Measurements from ENCODE around the gene SLC25A21.
"Not testable (repeated sequence)": the region's sequence is repeated elsewhere in the genome, so short reads cannot be mapped to it uniquely, and the experiment has no call there.

The SLC25A21 gene

DNA sequence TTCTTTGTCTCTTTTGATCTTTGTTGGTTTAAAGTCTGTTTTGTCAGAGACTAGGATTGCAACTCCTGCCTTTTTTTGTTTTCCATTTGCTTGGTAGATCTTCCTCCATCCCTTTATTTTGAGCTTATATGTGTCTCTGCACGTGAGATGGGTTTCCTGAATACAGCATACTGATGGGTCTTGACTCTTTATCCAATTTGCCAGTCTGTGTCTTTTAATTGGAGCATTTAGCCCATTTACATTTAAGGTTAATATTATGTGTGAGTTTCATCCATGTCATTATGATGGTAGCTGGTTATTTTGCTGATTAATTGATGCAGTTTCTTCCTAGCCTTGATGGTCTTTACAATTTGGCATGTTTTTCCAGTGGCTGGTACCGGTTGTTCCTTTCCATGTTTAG lies 276.1 kb downstream of the SLC25A21 start:
- not testable (repeated sequence) for H3K79me1 ChIP-seq (ENCODE audit: low read length); H2BK120ac ChIP-seq (ENCODE audit: insufficient read depth, low read length, poor library complexity); H4K12ac ChIP-seq (ENCODE audit: low read depth, low read length); H3K4ac ChIP-seq (ENCODE audit: low read depth, low read length); H4K91ac ChIP-seq (ENCODE audit: low read depth, low read length); H3K4me1 ChIP-seq (ENCODE audit: control insufficient read depth in 1 of 2, insufficient read depth in 2 of 2, low read length in 2 of 2); H3K79me2 ChIP-seq (ENCODE audit: control insufficient read depth, insufficient read depth, low read length, poor library complexity); H2AFZ ChIP-seq (ENCODE audit: insufficient read depth, low read length, poor library complexity); H2AK5ac ChIP-seq (ENCODE audit: low read length); H2BK12ac ChIP-seq (ENCODE audit: low read length); H3K18ac ChIP-seq (ENCODE audit: low read length); H3K14ac ChIP-seq (ENCODE audit: low read length); H3K27me3 ChIP-seq (ENCODE audit: insufficient read depth, low read length); H3K4me3 ChIP-seq (ENCODE audit: low read depth, low read length); H3K4me2 ChIP-seq (ENCODE audit: low read length); H3K9me3 ChIP-seq (ENCODE audit: insufficient read depth, low read depth, low read length); H3K9ac ChIP-seq (ENCODE audit: low read length); H3K27ac ChIP-seq (ENCODE audit: low read depth, low read length); H4K8ac ChIP-seq (ENCODE audit: low read depth, low read length); H2BK5ac ChIP-seq (ENCODE audit: low read depth, low read length, poor library complexity); H3K36me3 ChIP-seq (ENCODE audit: control insufficient read depth in 1 of 2, insufficient read depth in 2 of 2, low read length in 2 of 2); H3K23ac ChIP-seq (ENCODE audit: low read length); DNase-seq
- no CpG with 5 or more reads among the region's 2 CpGs for WGBS (ENCODE audit: extremely low coverage, insufficient coverage, insufficient read length)

DNA sequence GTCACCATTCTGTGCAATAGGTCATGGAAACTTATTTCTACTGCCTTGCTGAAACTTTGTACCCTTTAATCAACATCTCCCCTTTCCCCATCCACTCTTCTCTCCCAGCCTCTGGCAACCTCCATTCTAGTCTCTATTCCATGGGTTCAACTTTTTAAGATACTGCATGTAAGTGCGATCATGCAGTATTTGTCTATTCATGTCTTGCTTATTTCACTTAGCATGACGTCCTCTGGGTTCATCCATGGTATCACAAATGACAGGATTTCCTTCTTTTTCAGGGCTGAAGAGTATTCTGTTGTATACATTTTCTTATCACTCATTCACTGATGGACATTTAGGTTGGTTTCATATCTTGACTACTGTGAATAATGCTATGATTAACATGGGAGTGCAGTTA lies 288.4 kb downstream of the SLC25A21 start:
- no peaks in the 10 kb centered on the region for H3K9me3 ChIP-seq (ENCODE audit: insufficient read depth, low read depth, low read length)
- no peak overlapping the region for H3K27ac ChIP-seq (ENCODE audit: low read depth, low read length)
- H2AK5ac ChIP-seq (ENCODE audit: low read length): no peak overlapping the region
- H2BK120ac ChIP-seq (ENCODE audit: insufficient read depth, low read length, poor library complexity): no peak overlapping the region
- no peak overlapping the region for H4K12ac ChIP-seq (ENCODE audit: low read depth, low read length)
- no peak overlapping the region for H2BK5ac ChIP-seq (ENCODE audit: low read depth, low read length, poor library complexity)
- no peaks in the 10 kb centered on the region for H3K79me2 ChIP-seq (ENCODE audit: control insufficient read depth, insufficient read depth, low read length, poor library complexity)
- no peak overlapping the region for H3K14ac ChIP-seq (ENCODE audit: low read length)
- H3K4me2 ChIP-seq (ENCODE audit: low read length): no peak overlapping the region
- no CpG with 5 or more reads among the region's 2 CpGs for WGBS (ENCODE audit: extremely low coverage, insufficient coverage, insufficient read length)
- no peak overlapping the region for H2AFZ ChIP-seq (ENCODE audit: insufficient read depth, low read length, poor library complexity)
- no peak overlapping the region for H3K23ac ChIP-seq (ENCODE audit: low read length)
- no peak overlapping the region for H3K4ac ChIP-seq (ENCODE audit: low read depth, low read length)
- H3K4me3 ChIP-seq (ENCODE audit: low read depth, low read length): no peak overlapping the region
- H3K27me3 ChIP-seq (ENCODE audit: insufficient read depth, low read length): no peaks in the 10 kb centered on the region
- no peak overlapping the region for H3K9ac ChIP-seq (ENCODE audit: low read length)
- DNase-seq: no peak
- no peaks in the 10 kb centered on the region for H3K36me3 ChIP-seq (ENCODE audit: control insufficient read depth in 1 of 2, insufficient read depth in 2 of 2, low read length in 2 of 2)
- H3K4me1 ChIP-seq (ENCODE audit: control insufficient read depth in 1 of 2, insufficient read depth in 2 of 2, low read length in 2 of 2): no peaks in the 10 kb centered on the region
- H2BK12ac ChIP-seq (ENCODE audit: low read length): no peak overlapping the region
- H4K8ac ChIP-seq (ENCODE audit: low read depth, low read length): no peak overlapping the region
- H3K79me1 ChIP-seq (ENCODE audit: low read length): no peaks in the 10 kb centered on the region
- no peak overlapping the region for H3K18ac ChIP-seq (ENCODE audit: low read length)
- H4K91ac ChIP-seq (ENCODE audit: low read depth, low read length): no peak overlapping the region

DNA sequence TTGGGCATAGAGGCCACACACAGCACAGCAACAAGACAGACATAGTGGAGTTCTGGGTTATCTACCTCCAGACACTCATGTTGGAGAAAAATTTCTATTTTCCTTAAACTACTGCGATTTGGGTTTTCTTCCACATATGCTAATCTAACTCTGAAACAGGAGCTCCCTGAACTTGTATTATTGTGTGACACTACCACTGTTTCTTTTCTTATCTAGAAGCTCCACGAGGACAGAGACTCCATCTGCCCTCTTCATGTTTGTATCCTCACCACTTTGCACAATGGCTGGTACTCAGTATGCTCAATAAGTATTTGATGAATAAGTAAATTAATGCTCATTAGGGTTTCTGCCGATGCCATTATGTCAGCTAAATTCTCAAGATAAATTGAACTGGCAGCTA lies 292.1 kb downstream of the SLC25A21 start:
- Histone ChIP-seq H2AK5ac (ENCODE audit: low read length) (no peak overlapping the region), H2BK12ac (ENCODE audit: low read length) (no peak overlapping the region), H4K12ac (ENCODE audit: low read depth, low read length) (no peak overlapping the region), H3K4me2 (ENCODE audit: low read length) (no peak overlapping the region), H3K36me3 (ENCODE audit: control insufficient read depth in 1 of 2, insufficient read depth in 2 of 2, low read length in 2 of 2) (no peaks in the 10 kb centered on the region), H3K79me1 (ENCODE audit: low read length) (no peaks in the 10 kb centered on the region), H2BK5ac (ENCODE audit: low read depth, low read length, poor library complexity) (no peak overlapping the region), H3K4ac (ENCODE audit: low read depth, low read length) (no peak overlapping the region), H4K8ac (ENCODE audit: low read depth, low read length) (no peak overlapping the region), H3K27me3 (ENCODE audit: insufficient read depth, low read length) (no peaks in the 10 kb centered on the region), H2BK120ac (ENCODE audit: insufficient read depth, low read length, poor library complexity) (no peak overlapping the region), H3K4me1 (ENCODE audit: control insufficient read depth in 1 of 2, insufficient read depth in 2 of 2, low read length in 2 of 2) (no peaks in the 10 kb centered on the region), H3K4me3 (ENCODE audit: low read depth, low read length) (no peak overlapping the region), H3K27ac (ENCODE audit: low read depth, low read length) (no peak overlapping the region), H2AFZ (ENCODE audit: insufficient read depth, low read length, poor library complexity) (no peak overlapping the region), H3K14ac (ENCODE audit: low read length) (no peak overlapping the region), H3K9ac (ENCODE audit: low read length) (no peak overlapping the region), H3K79me2 (ENCODE audit: control insufficient read depth, insufficient read depth, low read length, poor library complexity) (no peaks in the 10 kb centered on the region), H3K18ac (ENCODE audit: low read length) (no peak overlapping the region), H3K23ac (ENCODE audit: low read length) (no peak overlapping the region), H4K91ac (ENCODE audit: low read depth, low read length) (no peak overlapping the region), H3K9me3 (ENCODE audit: insufficient read depth, low read depth, low read length) (no peaks in the 10 kb centered on the region)
- DNase-seq: no peak
- WGBS (ENCODE audit: extremely low coverage, insufficient coverage, insufficient read length): no CpG with 5 or more reads among the region's 3 CpGs

DNA sequence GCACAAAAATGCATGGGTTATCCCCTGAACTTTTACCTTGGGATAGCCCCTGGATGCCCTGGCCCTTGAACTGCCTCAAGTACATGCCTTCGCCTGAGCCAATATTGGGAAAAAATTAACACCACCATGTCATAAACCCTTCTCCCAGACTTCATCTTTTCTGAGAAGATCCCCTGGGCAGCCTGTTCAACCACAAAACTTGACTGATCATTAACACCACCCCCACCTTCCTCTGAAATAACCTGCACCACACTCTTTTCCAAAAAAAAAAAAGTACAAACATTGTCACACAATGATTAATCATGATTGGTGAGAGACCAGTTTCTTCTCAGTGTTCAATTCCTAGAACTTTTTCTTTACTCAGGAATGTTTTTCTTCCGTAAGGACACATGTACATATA lies 292.8 kb downstream of the SLC25A21 start:
- H3K79me2 ChIP-seq (ENCODE audit: control insufficient read depth, insufficient read depth, low read length, poor library complexity): no peaks in the 10 kb centered on the region
- no peak for DNase-seq
- H4K12ac ChIP-seq (ENCODE audit: low read depth, low read length): no peak overlapping the region
- no peaks in the 10 kb centered on the region for H3K36me3 ChIP-seq (ENCODE audit: control insufficient read depth in 1 of 2, insufficient read depth in 2 of 2, low read length in 2 of 2)
- H4K91ac ChIP-seq (ENCODE audit: low read depth, low read length): no peak overlapping the region
- H3K14ac ChIP-seq (ENCODE audit: low read length): no peak overlapping the region
- H3K4me2 ChIP-seq (ENCODE audit: low read length): no peak overlapping the region
- H3K79me1 ChIP-seq (ENCODE audit: low read length): no peaks in the 10 kb centered on the region
- no peak overlapping the region for H3K23ac ChIP-seq (ENCODE audit: low read length)
- no peaks in the 10 kb centered on the region for H3K27me3 ChIP-seq (ENCODE audit: insufficient read depth, low read length)
- H2BK120ac ChIP-seq (ENCODE audit: insufficient read depth, low read length, poor library complexity): no peak overlapping the region
- no peak overlapping the region for H3K27ac ChIP-seq (ENCODE audit: low read depth, low read length)
- H4K8ac ChIP-seq (ENCODE audit: low read depth, low read length): no peak overlapping the region
- H2BK5ac ChIP-seq (ENCODE audit: low read depth, low read length, poor library complexity): no peak overlapping the region
- H2AK5ac ChIP-seq (ENCODE audit: low read length): no peak overlapping the region
- no peak overlapping the region for H3K4ac ChIP-seq (ENCODE audit: low read depth, low read length)
- H2AFZ ChIP-seq (ENCODE audit: insufficient read depth, low read length, poor library complexity): no peak overlapping the region
- no peaks in the 10 kb centered on the region for H3K9me3 ChIP-seq (ENCODE audit: insufficient read depth, low read depth, low read length)
- WGBS (ENCODE audit: extremely low coverage, insufficient coverage, insufficient read length): no CpG with 5 or more reads among the region's 2 CpGs
- H3K18ac ChIP-seq (ENCODE audit: low read length): no peak overlapping the region
- no peaks in the 10 kb centered on the region for H3K4me1 ChIP-seq (ENCODE audit: control insufficient read depth in 1 of 2, insufficient read depth in 2 of 2, low read length in 2 of 2)
- H2BK12ac ChIP-seq (ENCODE audit: low read length): no peak overlapping the region
- H3K9ac ChIP-seq (ENCODE audit: low read length): no peak overlapping the region
- no peak overlapping the region for H3K4me3 ChIP-seq (ENCODE audit: low read depth, low read length)
